ENCODE measurements around the gene ARL14. TPM values are rescaled to one million over a fixed set of nuclear protein-coding genes. Genes with fewer than 3 reads are reported as not detected.
A peak's percentile ranks its signal among the peaks of the same experiment; 100 is the strongest.

The ARL14 gene
- total and polyA plus RNA-seq, 2 of the 13 experiments (the other 11 are each of a cell fraction or from before 2014, with no cell fraction given), result 0.11 TPM; not detected in 1

GRCh38 chr3:160635213-160635612, 41.7 kb upstream of the ARL14 start:
- no peaks in the 10 kb centered on the region for H3K36me3 ChIP-seq (replicated peaks in 1 of 2; ENCODE audit: control insufficient read depth in 1 of 2, insufficient read depth in 2 of 2, low read length in 2 of 2)
- no peaks in the 10 kb centered on the region for H3K4me1 ChIP-seq (ENCODE audit: insufficient read depth, low read length)
- ChIA-PET POLR2A (no interaction called here), CTCF (ENCODE audit: low intra/inter-chr PET ratio, low total read pairs) (no interaction called here)
- intact Hi-C loops (cut with micrococcal nuclease; ENCODE audit: unreplicated experiment) (no loop called here), in situ Hi-C loops (cut with HindIII; ENCODE audit: extremely low pct_ligation_motif_present, low pct_unique_long_range_greater_than_20kb) (no loop called here)
- peak; percentile 56 for TF ChIP-seq HNRNPK (IDR thresholded peaks at IDR 0.05; ENCODE audit: low read depth, low read length, poor library complexity, severe bottlenecking)
- TF ChIP-seq, protein P1, sequence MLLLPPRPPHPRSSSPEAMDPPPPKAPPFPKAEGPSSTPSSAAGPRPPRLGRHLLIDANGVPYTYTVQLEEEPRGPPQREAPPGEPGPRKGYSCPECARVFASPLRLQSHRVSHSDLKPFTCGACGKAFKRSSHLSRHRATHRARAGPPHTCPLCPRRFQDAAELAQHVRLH (CRISPR knock-in tag; IDR thresholded peaks at IDR 0.05; ENCODE audit: borderline replicate concordance, low read depth), result no peak
- H3K9me3 ChIP-seq (ENCODE audit: low read length), result no peaks in the 10 kb centered on the region
- FAIRE-seq (no peak), DNase-seq (ENCODE audit: low spot score) (no peak), ATAC-seq (no peak)
- no peak overlapping the region for H3K9ac ChIP-seq (ENCODE audit: insufficient read depth, low read depth, low read length)
- H2AFZ ChIP-seq (ENCODE audit: low read length), result no peak overlapping the region
- BruUV-seq (replicated peaks), result no TSS peak
- no peak overlapping the region for H3K4me2 ChIP-seq (ENCODE audit: low read depth, low read length)
- H3K79me2 ChIP-seq (ENCODE audit: insufficient read depth, low read length), result no peaks in the 10 kb centered on the region
- no peaks in the 10 kb centered on the region for H3K27me3 ChIP-seq (ENCODE audit: control insufficient read depth in 1 of 2, insufficient read depth in 2 of 2, low read length in 2 of 2)
- no peak overlapping the region for H3K4me3 ChIP-seq (replicated peaks in 1 of 3; ENCODE audit: insufficient read depth in 1 of 3, low read depth in 2 of 3, low read length in 3 of 3)
- no peak overlapping the region for H3K27ac ChIP-seq (ENCODE audit: extremely low read length, insufficient read depth, low read length)
- no peaks in the 10 kb centered on the region for H4K20me1 ChIP-seq (ENCODE audit: insufficient read depth, low read length)

DNA sequence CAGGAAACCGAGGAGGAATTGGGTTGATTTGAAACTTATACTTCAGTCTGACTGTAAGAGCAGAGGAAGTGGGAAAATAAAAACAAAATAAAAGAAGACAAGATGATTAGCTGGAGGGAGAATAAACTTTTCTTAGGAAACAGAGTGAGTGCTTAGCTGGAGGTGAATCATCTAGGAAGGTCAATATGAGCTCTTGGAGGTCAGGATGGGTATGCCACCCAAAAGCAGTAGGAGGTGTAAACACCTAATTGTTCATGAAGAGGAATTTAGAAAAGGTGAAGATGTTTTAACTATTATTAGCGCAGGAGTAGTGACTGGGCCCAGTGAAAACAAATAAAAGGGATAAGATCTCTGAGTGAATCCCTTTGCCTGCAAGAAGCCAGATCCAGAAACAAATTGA, 39.9 kb upstream of the ARL14 start:
- no peak for FAIRE-seq
- CTCF ChIA-PET (ENCODE audit: low intra/inter-chr PET ratio, low total read pairs), result no interaction called here
- ATAC-seq, result no peak

More for the DNA sequence above, 39.9 kb upstream of the ARL14 start:
- no peaks in the 10 kb centered on the region for H3K9me3 ChIP-seq (ENCODE audit: low read length)
- H3K4me2 ChIP-seq (ENCODE audit: low read depth, low read length), result no peak overlapping the region
- no TSS peak for BruUV-seq (replicated peaks)
- in situ Hi-C loops (cut with HindIII; ENCODE audit: extremely low pct_ligation_motif_present, low pct_unique_long_range_greater_than_20kb) (no loop called here), intact Hi-C loops (cut with micrococcal nuclease; ENCODE audit: unreplicated experiment) (no loop called here)
- H2AFZ ChIP-seq (ENCODE audit: low read length), result no peak overlapping the region
- no peaks in the 10 kb centered on the region for H3K36me3 ChIP-seq (replicated peaks in 1 of 2; ENCODE audit: control insufficient read depth in 1 of 2, insufficient read depth in 2 of 2, low read length in 2 of 2)
- WGBS (ENCODE audit: low lambda C conversion rate), result 36% methylated on average over 2 of the region's 2 CpGs
- no peak for TF ChIP-seq SNAPC4 (CRISPR knock-in tag; IDR thresholded peaks at IDR 0.05)
- no peak for TF ChIP-seq HOXA7 (CRISPR knock-in tag; IDR thresholded peaks at IDR 0.05)
- TF ChIP-seq ZNF781 (CRISPR knock-in tag; IDR thresholded peaks at IDR 0.05; ENCODE audit: borderline replicate concordance, not compliant biosample characterization), result no peak
- TF ChIP-seq ARNT (IDR thresholded peaks at IDR 0.05), result no peak
- TF ChIP-seq, protein P2, sequence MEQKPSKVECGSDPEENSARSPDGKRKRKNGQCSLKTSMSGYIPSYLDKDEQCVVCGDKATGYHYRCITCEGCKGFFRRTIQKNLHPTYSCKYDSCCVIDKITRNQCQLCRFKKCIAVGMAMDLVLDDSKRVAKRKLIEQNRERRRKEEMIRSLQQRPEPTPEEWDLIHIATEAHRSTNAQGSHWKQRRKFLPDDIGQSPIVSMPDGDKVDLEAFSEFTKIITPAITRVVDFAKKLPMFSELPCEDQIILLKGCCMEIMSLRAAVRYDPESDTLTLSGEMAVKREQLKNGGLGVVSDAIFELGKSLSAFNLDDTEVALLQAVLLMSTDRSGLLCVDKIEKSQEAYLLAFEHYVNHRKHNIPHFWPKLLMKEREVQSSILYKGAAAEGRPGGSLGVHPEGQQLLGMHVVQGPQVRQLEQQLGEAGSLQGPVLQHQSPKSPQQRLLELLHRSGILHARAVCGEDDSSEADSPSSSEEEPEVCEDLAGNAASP (CRISPR knock-in tag; IDR thresholded peaks at IDR 0.05; ENCODE audit: borderline replicate concordance), result no peak
- TF ChIP-seq, protein P3, sequence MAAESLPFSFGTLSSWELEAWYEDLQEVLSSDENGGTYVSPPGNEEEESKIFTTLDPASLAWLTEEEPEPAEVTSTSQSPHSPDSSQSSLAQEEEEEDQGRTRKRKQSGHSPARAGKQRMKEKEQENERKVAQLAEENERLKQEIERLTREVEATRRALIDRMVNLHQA (CRISPR knock-in tag; IDR thresholded peaks at IDR 0.05), result no peak
- TF ChIP-seq ONECUT2 (CRISPR knock-in tag; IDR thresholded peaks at IDR 0.05), result no peak
- no peak overlapping the region for H3K9ac ChIP-seq (ENCODE audit: insufficient read depth, low read depth, low read length)
- H4K20me1 ChIP-seq (ENCODE audit: insufficient read depth, low read length), result no peaks in the 10 kb centered on the region
- H3K27ac ChIP-seq (ENCODE audit: extremely low read length, insufficient read depth, low read length), result no peak overlapping the region
- POLR2A ChIA-PET, result no interaction called here
- no peaks in the 10 kb centered on the region for H3K27me3 ChIP-seq (ENCODE audit: control insufficient read depth in 1 of 2, insufficient read depth in 2 of 2, low read length in 2 of 2)
- H3K79me2 ChIP-seq (ENCODE audit: insufficient read depth, low read length), result no peaks in the 10 kb centered on the region
- H3K4me1 ChIP-seq (ENCODE audit: insufficient read depth, low read length), result no peaks in the 10 kb centered on the region
- DNase-seq (ENCODE audit: low spot score), result no peak
- H3K4me3 ChIP-seq (replicated peaks in 1 of 3; ENCODE audit: insufficient read depth in 1 of 3, low read depth in 2 of 3, low read length in 3 of 3), result no peak overlapping the region
